HG03457 (cell line): ENCODE data around the gene SAMD4A.

Experiments
- ATAC-seq: cut with Tn5 transposase; IDR thresholded peaks from one replicate; pipeline ENCODE4 v1.9.1; 2021; ENCODE audit warnings: moderate number of reproducible peaks; ENCODE audit not compliant: unreplicated experiment

Gene SAMD4A

GRCh38 chr14:54627540-54628363 lies 60.8 kb downstream of the SAMD4A start:
- no peak for ATAC-seq

GRCh38 chr14:54629183-54629582 lies 62.3 kb downstream of the SAMD4A start:
- ATAC-seq, result no peak

GRCh38 chr14:54629635-54630360 lies 62.9 kb downstream of the SAMD4A start:
- no peak for ATAC-seq

GRCh38 chr14:54631016-54631415 lies 64.1 kb downstream of the SAMD4A start:
- no peak for ATAC-seq

GRCh38 chr14:54632452-54632851 lies 65.5 kb downstream of the SAMD4A start:
- no peak for ATAC-seq

GRCh38 chr14:54633076-54633475 lies 66.1 kb downstream of the SAMD4A start:
- no peak for ATAC-seq

GRCh38 chr14:54637270-54638134 lies 70.6 kb downstream of the SAMD4A start:
- ATAC-seq, result no peak

- ATAC-seq, result no peak
Observed at GRCh38 chr14:54638135-54638446, 71.2 kb downstream of the SAMD4A start.

- no peak for ATAC-seq
Observed at GRCh38 chr14:54639611-54640010, 72.7 kb downstream of the SAMD4A start.

- ATAC-seq, result no peak
Observed at GRCh38 chr14:54640506-54640905, 73.6 kb downstream of the SAMD4A start.

- ATAC-seq, result no peak
Observed at GRCh38 chr14:54642121-54642520, 75.2 kb downstream of the SAMD4A start.

- no peak for ATAC-seq
Observed at GRCh38 chr14:54642801-54643695, 76.1 kb downstream of the SAMD4A start.

- no peak for ATAC-seq
Observed at GRCh38 chr14:54643696-54644176, 76.8 kb downstream of the SAMD4A start.

- no peak for ATAC-seq
Observed at GRCh38 chr14:54645639-54646038, 78.7 kb downstream of the SAMD4A start.

GRCh38 chr14:54646626-54647025 lies 79.7 kb downstream of the SAMD4A start:
- no peak for ATAC-seq

- ATAC-seq, result no peak
Observed at GRCh38 chr14:54647378-54647777, 80.5 kb downstream of the SAMD4A start.

- no peak for ATAC-seq
Observed at GRCh38 chr14:54649056-54649455, 82.1 kb downstream of the SAMD4A start.

GRCh38 chr14:54650331-54650958 lies 83.5 kb downstream of the SAMD4A start:
- ATAC-seq, result no peak

GRCh38 chr14:54650959-54651351 lies 84.0 kb downstream of the SAMD4A start:
- no peak for ATAC-seq

GRCh38 chr14:54651649-54652048 lies 84.7 kb downstream of the SAMD4A start:
- ATAC-seq, result no peak
